Natural killer cell (primary cell): ENCODE results near the gene ARL15. TPM values are rescaled to one million over a fixed set of nuclear protein-coding genes. Genes with fewer than 3 reads are reported as not detected.

Experiments
- ATAC-seq, 3 donors: fragments of 150-1000 bp in 2 of 3; fragments of 200-7000 bp in 1 of 3; cut with Tn5 transposase; 1 replicate in 1 of 3; 2 replicates in 2 of 3; pipeline ENCODE4 v1.10.0; 2021; ENCODE audit warnings: mild to moderate bottlenecking in 2 of 3, moderate library complexity in 2 of 3
- DNase-seq, 2 donors: peaks; one replicate each; pipeline versions ENCODE4 v3.0.0 to v3.0.0-alpha.2; 2013 to 2021; ENCODE audit warnings: mixed read lengths in 1 of 2
- H3K27ac ChIP-seq: one replicate; pipeline ENCODE4 v1.5.1; 2013; ENCODE audit warnings: mild to moderate bottlenecking, low read length
- H3K27me3 ChIP-seq: one replicate; pipeline ENCODE4 v1.6.1; 2013; ENCODE audit warnings: low read length; ENCODE audit not compliant: control insufficient read depth, insufficient read depth
- H3K36me3 ChIP-seq: one replicate; pipeline ENCODE4 v1.6.1; 2013; ENCODE audit warnings: low read length; ENCODE audit not compliant: control insufficient read depth, insufficient read depth
- H3K4me1 ChIP-seq: one replicate; pipeline ENCODE4 v1.6.1; 2013; ENCODE audit warnings: low read length; ENCODE audit not compliant: control insufficient read depth, insufficient read depth
- H3K4me3 ChIP-seq: one replicate; pipeline ENCODE4 v1.5.1; 2013; ENCODE audit warnings: low read length
- H3K9me3 ChIP-seq: one replicate; pipeline ENCODE4 v1.6.1; 2013; ENCODE audit warnings: low read length; ENCODE audit not compliant: control insufficient read depth, insufficient read depth
- H3K27ac Mint-ChIP-seq, 2 donors: one replicate each; pipeline ENCODE4 v1.8.0; 2022; ENCODE audit warnings: mild to moderate bottlenecking in 2 of 2, mixed read lengths in 2 of 2, moderate library complexity in 1 of 2
- H3K27me3 Mint-ChIP-seq, 2 donors: one replicate each; pipeline ENCODE4 v1.8.0; 2022; ENCODE audit warnings: low read depth in 2 of 2, mixed read lengths in 2 of 2
- H3K36me3 Mint-ChIP-seq: one replicate; pipeline ENCODE4 v1.8.0; 2022; ENCODE audit warnings: mixed read lengths
- H3K4me1 Mint-ChIP-seq, 2 donors: one replicate each; pipeline ENCODE4 v1.8.0; 2022; ENCODE audit warnings: mixed read lengths in 2 of 2
- H3K4me3 Mint-ChIP-seq: one replicate; pipeline ENCODE4 v1.8.0; 2022; ENCODE audit warnings: mild to moderate bottlenecking, moderate library complexity, mixed read lengths
- H3K9me3 Mint-ChIP-seq, 2 donors: one replicate each; pipeline ENCODE4 v1.8.0; 2022; ENCODE audit warnings: mixed read lengths in 2 of 2
- WGBS: methylation state at CpG from one replicate; pipeline ENCODE4 v1.1.7; 2013; ENCODE audit warnings: missing lambda C conversion rate; ENCODE audit not compliant: insufficient coverage; 5-methylcytosine and 5-hydroxymethylcytosine counted together
- intact Hi-C: fragments of 100-400 bp; cut with micrococcal nuclease; formaldehyde crosslinking; loops from one replicate; pipeline ENCODE4 v1.14.2; 2022
- total RNA-seq, 4 donors: library from RNA; stranded (reverse); fragments of 120-200 nt in 1 of 4; gene quantifications; one replicate each; pipeline versions ENCODE4 v1.2.3 to v1.2.4, GENCODE V29; 2013 to 2022
- TF ChIP-seq, protein P1 (sequence below): fragments of 200-600 bp; IDR thresholded peaks from one replicate; pipeline ENCODE4 v1.8.0; 2022; ENCODE audit warnings: antibody characterized with exemption

The ARL15 gene
- total RNA-seq, 3 donors from 2014 or later (not counting 1 experiment from before 2014, with no cell fraction given), result 28.9 to 35.1 (median 33.1) TPM

DNA sequence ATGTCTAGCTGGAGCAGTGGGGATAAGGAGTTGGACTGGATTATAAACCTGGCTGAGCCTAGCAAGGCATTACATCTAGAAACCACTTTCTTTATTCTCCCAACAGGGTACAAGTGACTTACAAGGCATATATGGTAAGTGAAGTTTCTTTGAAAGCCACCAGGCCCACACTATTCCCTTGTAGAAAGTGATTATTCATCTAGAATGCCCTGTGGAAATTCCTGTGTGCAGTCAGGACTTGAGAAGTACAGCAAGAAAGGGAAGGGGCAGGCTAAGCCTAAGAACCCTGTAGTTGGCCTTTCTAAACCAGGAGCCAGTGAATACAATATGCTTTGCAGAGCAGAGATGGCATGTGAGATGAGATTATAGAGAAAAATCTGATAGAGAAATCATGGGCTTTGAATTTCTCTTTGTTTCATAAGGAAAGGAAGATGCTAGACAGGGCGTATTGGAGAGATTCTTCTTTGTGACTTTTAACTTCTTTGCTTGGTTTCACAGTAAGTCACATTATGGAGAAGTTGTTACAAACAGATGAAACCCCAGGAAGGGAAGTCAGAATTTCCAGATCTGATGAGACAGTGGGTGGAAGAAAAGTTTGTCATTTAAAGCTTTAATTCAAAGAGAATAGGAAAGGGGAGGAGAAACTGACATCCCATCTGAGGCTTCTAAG, 428.2 kb downstream of the ARL15 start:
- H3K27me3 Mint-ChIP-seq, result no peaks in the 10 kb centered on the region
- no peak for ATAC-seq
- Histone ChIP-seq H3K27ac (no peak overlapping the region), H3K9me3 (no peaks in the 10 kb centered on the region), H3K4me1 (no peaks in the 10 kb centered on the region), H3K36me3 (no peaks in the 10 kb centered on the region), H3K4me3 (no peak overlapping the region), H3K27me3 (no peaks in the 10 kb centered on the region)
- H3K27ac Mint-ChIP-seq, result no peak overlapping the region
- H3K9me3 Mint-ChIP-seq, result no peaks in the 10 kb centered on the region
- 70% methylated on average over 1 of the region's 1 CpG for WGBS
- no peaks in the 10 kb centered on the region for H3K36me3 Mint-ChIP-seq
- TF ChIP-seq, protein P1, sequence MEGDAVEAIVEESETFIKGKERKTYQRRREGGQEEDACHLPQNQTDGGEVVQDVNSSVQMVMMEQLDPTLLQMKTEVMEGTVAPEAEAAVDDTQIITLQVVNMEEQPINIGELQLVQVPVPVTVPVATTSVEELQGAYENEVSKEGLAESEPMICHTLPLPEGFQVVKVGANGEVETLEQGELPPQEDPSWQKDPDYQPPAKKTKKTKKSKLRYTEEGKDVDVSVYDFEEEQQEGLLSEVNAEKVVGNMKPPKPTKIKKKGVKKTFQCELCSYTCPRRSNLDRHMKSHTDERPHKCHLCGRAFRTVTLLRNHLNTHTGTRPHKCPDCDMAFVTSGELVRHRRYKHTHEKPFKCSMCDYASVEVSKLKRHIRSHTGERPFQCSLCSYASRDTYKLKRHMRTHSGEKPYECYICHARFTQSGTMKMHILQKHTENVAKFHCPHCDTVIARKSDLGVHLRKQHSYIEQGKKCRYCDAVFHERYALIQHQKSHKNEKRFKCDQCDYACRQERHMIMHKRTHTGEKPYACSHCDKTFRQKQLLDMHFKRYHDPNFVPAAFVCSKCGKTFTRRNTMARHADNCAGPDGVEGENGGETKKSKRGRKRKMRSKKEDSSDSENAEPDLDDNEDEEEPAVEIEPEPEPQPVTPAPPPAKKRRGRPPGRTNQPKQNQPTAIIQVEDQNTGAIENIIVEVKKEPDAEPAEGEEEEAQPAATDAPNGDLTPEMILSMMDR, result no peak
- intact Hi-C loops, result no loop called here
- peaks cover 0 to 8% of the 10 kb centered on the region in 2 donors for H3K4me1 Mint-ChIP-seq
- no peak overlapping the region for H3K4me3 Mint-ChIP-seq
- no peak for DNase-seq

GRCh38 chr5:53879708-53880323, 430.6 kb downstream of the ARL15 start:
- 100% methylated on average over 2 of the region's 5 CpGs for WGBS
- ATAC-seq (no peak), DNase-seq (no peak)
- peaks cover 0 to 8% of the 10 kb centered on the region in 2 donors for H3K4me1 Mint-ChIP-seq
- H3K9me3 ChIP-seq, result no peaks in the 10 kb centered on the region
- H3K27me3 Mint-ChIP-seq, result no peaks in the 10 kb centered on the region
- no peaks in the 10 kb centered on the region for H3K27me3 ChIP-seq
- H3K27ac Mint-ChIP-seq, result no peak overlapping the region
- TF ChIP-seq, protein P1, result no peak
- no peak overlapping the region for H3K27ac ChIP-seq
- H3K36me3 Mint-ChIP-seq, result no peaks in the 10 kb centered on the region
- no peaks in the 10 kb centered on the region for H3K9me3 Mint-ChIP-seq
- H3K4me3 Mint-ChIP-seq, result no peak overlapping the region
- H3K36me3 ChIP-seq, result no peaks in the 10 kb centered on the region
- no peaks in the 10 kb centered on the region for H3K4me1 ChIP-seq
- H3K4me3 ChIP-seq, result no peak overlapping the region
- intact Hi-C loops, result no loop called here

DNA sequence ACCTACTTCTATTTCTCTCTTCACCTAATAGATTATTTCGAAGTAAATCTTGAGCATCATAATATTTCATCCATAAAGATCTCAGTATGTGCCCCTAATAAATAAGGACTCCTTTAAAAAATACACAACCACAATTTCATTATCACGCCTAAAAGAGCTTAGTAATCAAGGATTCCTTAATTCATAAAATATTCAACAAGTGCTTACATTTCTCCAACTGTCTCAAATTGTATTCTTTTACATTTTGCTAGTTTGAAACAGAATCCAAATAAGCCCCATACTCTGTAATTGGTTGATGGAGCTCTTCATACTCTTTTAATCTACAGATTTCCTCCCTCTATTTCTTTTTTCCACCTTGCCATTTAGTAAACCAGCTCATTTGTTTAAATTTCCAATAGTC, 432.4 kb downstream of the ARL15 start:
- H3K36me3 ChIP-seq, result no peaks in the 10 kb centered on the region
- H3K4me3 Mint-ChIP-seq, result no peak overlapping the region
- H3K9me3 ChIP-seq, result no peaks in the 10 kb centered on the region
- H3K27me3 Mint-ChIP-seq, result no peaks in the 10 kb centered on the region
- H3K36me3 Mint-ChIP-seq, result no peaks in the 10 kb centered on the region
- intact Hi-C loops, result no loop called here
- H3K9me3 Mint-ChIP-seq, result no peaks in the 10 kb centered on the region
- H3K4me1 Mint-ChIP-seq, result peaks cover 0 to 4% of the 10 kb centered on the region in 2 donors
- no peak overlapping the region for H3K27ac Mint-ChIP-seq
- no peaks in the 10 kb centered on the region for H3K4me1 ChIP-seq
- H3K27me3 ChIP-seq, result no peaks in the 10 kb centered on the region
- H3K4me3 ChIP-seq, result no peak overlapping the region
- DNase-seq (no peak), ATAC-seq (no peak)
- 93% methylated on average over 2 of the region's 2 CpGs for WGBS
- no peak overlapping the region for H3K27ac ChIP-seq
- TF ChIP-seq, protein P1, result no peak
